Hepatocyte (in vitro differentiated cells): ENCODE data around the gene ATP1A2. TPM values are rescaled to one million over a fixed set of nuclear protein-coding genes. Genes with fewer than 3 reads are reported as not detected.

Source experiments
- DNase-seq: peaks from one replicate; pipeline ENCODE4 v3.0.0-alpha.2; 2016; ENCODE audit warnings: low spot score
- H2AFZ ChIP-seq: fragments of 200-600 bp; sonication (generic); 2 replicates; pipeline ENCODE4 v1.6.0; 2016; ENCODE audit warnings: antibody characterized with exemption, mild to moderate bottlenecking
- H3K27ac ChIP-seq: fragments of 200-600 bp; sonication (generic); 2 replicates; pipeline ENCODE4 v1.5.1; 2016; ENCODE audit warnings: mild to moderate bottlenecking
- H3K27me3 ChIP-seq: fragments of 200-600 bp; sonication (generic); 2 replicates; pipeline ENCODE4 v1.6.1; 2016
- H3K36me3 ChIP-seq: fragments of 200-600 bp; sonication (generic); replicated peaks from 2 replicates; pipeline ENCODE4 v1.5.1; 2016; ENCODE audit warnings: low read depth; ENCODE audit not compliant: insufficient read depth
- H3K4me1 ChIP-seq: fragments of 200-600 bp; sonication (generic); 2 replicates; pipeline ENCODE4 v1.5.1; 2016; ENCODE audit warnings: mild to moderate bottlenecking, moderate library complexity; ENCODE audit not compliant: insufficient read depth
- H3K4me2 ChIP-seq: fragments of 200-600 bp; sonication (generic); 2 replicates; pipeline ENCODE4 v1.6.0; 2016
- H3K4me3 ChIP-seq: fragments of 200-600 bp; sonication (generic); 2 replicates; pipeline ENCODE4 v1.5.1; 2016; ENCODE audit warnings: mild to moderate bottlenecking
- H3K79me2 ChIP-seq: fragments of 200-600 bp; sonication (generic); 2 replicates; pipeline ENCODE4 v1.6.0; 2017; ENCODE audit warnings: mild to moderate bottlenecking
- H3K9me2 ChIP-seq: fragments of 200-600 bp; sonication (generic); replicated peaks from 2 replicates; pipeline ENCODE4 v1.6.0; 2017; ENCODE audit warnings: mild to moderate bottlenecking; ENCODE audit not compliant: insufficient read depth
- H3K9me3 ChIP-seq: fragments of 200-600 bp; sonication (generic); 2 replicates; pipeline ENCODE4 v1.5.1; 2016; ENCODE audit warnings: low read depth, mild to moderate bottlenecking
- H4K20me1 ChIP-seq: fragments of 200-600 bp; sonication (generic); 2 replicates; pipeline ENCODE4 v1.6.0; 2016; ENCODE audit warnings: mild to moderate bottlenecking; ENCODE audit not compliant: insufficient read depth, poor library complexity, severe bottlenecking
- CTCF ChIP-seq: fragments of 200-600 bp; sonication (generic); IDR thresholded peaks from 2 replicates; pipeline ENCODE4 v1.5.1; 2016; ENCODE audit warnings: antibody characterized with exemption, mild to moderate bottlenecking; ENCODE audit not compliant: poor library complexity
- EZH2 ChIP-seq: fragments of 200-600 bp; sonication (generic); IDR thresholded peaks from 2 replicates; pipeline ENCODE4 v1.6.1; 2016; ENCODE audit warnings: antibody characterized with exemption, mild to moderate bottlenecking, borderline replicate concordance
- EZH2phosphoT487 ChIP-seq: fragments of 200-600 bp; sonication (generic); IDR thresholded peaks from one replicate; pipeline ENCODE4 v1.6.1; 2018; ENCODE audit warnings: antibody characterized with exemption, mild to moderate bottlenecking, low read depth, moderate library complexity; ENCODE audit not compliant: unreplicated experiment, severe bottlenecking
- WGBS: methylation state at CpG from one replicate; pipeline ENCODE4 v1.1.6; 2016; ENCODE audit warnings: low lambda C conversion rate; ENCODE audit errors: missing lambda C conversion rate; 5-methylcytosine and 5-hydroxymethylcytosine counted together
- polyA plus RNA-seq: library from polyadenylated mRNA; unstranded; fragments of >200 nt; fragmentation: Nextera tagmentation; extraction: Ambion mirVana; gene quantifications from 2 replicates; pipeline ENCODE4 v1.2.1, GENCODE V29; 2016
- total RNA-seq: library from RNA; depleted of rRNA; stranded (reverse); fragments of >200 nt; gene quantifications from 2 replicates; pipeline ENCODE4 v1.2.3, GENCODE V29; 2014

Gene ATP1A2
- total and polyA plus RNA-seq, 2 experiments from 2014 or later = 1.5 to 2.9 TPM

- Histone ChIP-seq H3K4me1 (peaks cover 33% of the 10 kb centered on the region), H3K4me2 (no peak overlapping the region), H3K9me3 (no peaks in the 10 kb centered on the region), H3K4me3 (no peak overlapping the region), H3K36me3 (no peaks in the 10 kb centered on the region), H2AFZ (no peak overlapping the region), H3K9me2 (no peaks in the 10 kb centered on the region), H3K79me2 (no peaks in the 10 kb centered on the region), H4K20me1 (no peaks in the 10 kb centered on the region), H3K27me3 (no peaks in the 10 kb centered on the region), H3K27ac (no peak overlapping the region)
- TF ChIP-seq EZH2 = no peak
- TF ChIP-seq EZH2phosphoT487 = no peak
- TF ChIP-seq CTCF = no peak
- 90% methylated on average over 11 of the region's 12 CpGs for WGBS
- no peak for DNase-seq
Measured at GRCh38 chr1:160112357-160112756, 3.2 kb upstream of the ATP1A2 start.

GRCh38 chr1:160113407-160113806 lies 2.2 kb upstream of the ATP1A2 start:
- H3K9me2 ChIP-seq = no peaks in the 10 kb centered on the region
- no peak for TF ChIP-seq EZH2phosphoT487
- TF ChIP-seq EZH2 = no peak
- no peak for TF ChIP-seq CTCF
- peaks cover 43% of the 10 kb centered on the region for H3K4me1 ChIP-seq
- H3K27ac ChIP-seq = peak overlapping the region; percentile 37
- DNase-seq = no peak
- no peak overlapping the region for H3K4me3 ChIP-seq
- no peak overlapping the region for H2AFZ ChIP-seq
- no peaks in the 10 kb centered on the region for H3K36me3 ChIP-seq
- no peak overlapping the region for H3K4me2 ChIP-seq
- no peaks in the 10 kb centered on the region for H4K20me1 ChIP-seq
- WGBS = 86% methylated on average over 8 of the region's 8 CpGs
- no peaks in the 10 kb centered on the region for H3K9me3 ChIP-seq
- H3K27me3 ChIP-seq = no peaks in the 10 kb centered on the region
- no peaks in the 10 kb centered on the region for H3K79me2 ChIP-seq

GRCh38 chr1:160114085-160114484 lies 1.5 kb upstream of the ATP1A2 start:
- TF ChIP-seq EZH2phosphoT487 (no peak), EZH2 (no peak), CTCF (no peak)
- no peaks in the 10 kb centered on the region for H4K20me1 ChIP-seq
- H3K4me2 ChIP-seq = no peak overlapping the region
- H3K9me2 ChIP-seq = no peaks in the 10 kb centered on the region
- H3K27ac ChIP-seq = peak overlapping the region; percentile 37
- H3K9me3 ChIP-seq = no peaks in the 10 kb centered on the region
- DNase-seq = no peak
- no peaks in the 10 kb centered on the region for H3K36me3 ChIP-seq
- WGBS = 70% methylated on average over 4 of the region's 4 CpGs
- H2AFZ ChIP-seq = no peak overlapping the region
- H3K4me1 ChIP-seq = peaks cover 42% of the 10 kb centered on the region
- no peak overlapping the region for H3K4me3 ChIP-seq
- no peaks in the 10 kb centered on the region for H3K79me2 ChIP-seq
- no peaks in the 10 kb centered on the region for H3K27me3 ChIP-seq
